ENCODE measurements around the gene KRTAP4-5. TPM values are rescaled to one million over a fixed set of nuclear protein-coding genes. Genes with fewer than 3 reads are reported as not detected.
"Not testable (repeated sequence)": the region's sequence is repeated elsewhere in the genome, so short reads cannot be mapped to it uniquely, and the experiment has no call there.

The KRTAP4-5 gene
- polyA plus RNA-seq, 1 donor (not counting 4 experiments of a cell fraction or from before 2014, with no cell fraction given): not detected

DNA sequence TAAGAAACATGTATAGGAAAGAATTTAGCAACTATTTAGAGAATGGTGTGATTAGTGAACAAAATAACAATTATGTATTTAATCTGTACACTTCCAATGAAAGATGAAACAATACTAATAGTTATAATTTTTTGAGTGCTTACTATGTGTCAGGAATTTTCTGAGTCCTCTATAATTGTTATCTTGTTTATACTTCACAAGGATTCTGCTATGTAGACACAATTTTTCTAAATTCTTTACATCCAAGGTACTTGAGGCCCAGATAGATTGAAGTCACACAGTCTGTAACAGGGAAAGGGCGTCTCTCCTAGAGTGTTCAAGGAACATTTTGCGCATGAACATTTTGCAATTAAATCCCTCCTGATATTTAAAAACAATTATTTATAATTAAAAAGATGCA is 24.6 kb downstream of the KRTAP4-5 start:
- Histone ChIP-seq H2AFZ (ENCODE audit: control insufficient read depth, low read length) (no peak overlapping the region), H3K9me3 (ENCODE audit: control insufficient read depth, low read depth, low read length) (no peaks in the 10 kb centered on the region), H3K79me2 (ENCODE audit: control insufficient read depth, insufficient read depth, low read length) (no peaks in the 10 kb centered on the region), H3K4me1 (ENCODE audit: control insufficient read depth, extremely low read depth, insufficient read depth, low read length) (peaks cover 6% of the 10 kb centered on the region), H3K36me3 (ENCODE audit: control insufficient read depth in 2 of 2, extremely low read depth in 1 of 2, insufficient read depth in 2 of 2, low read length in 2 of 2) (no peaks in the 10 kb centered on the region), H3K9ac (ENCODE audit: control insufficient read depth, extremely low read depth, insufficient read depth, low read length) (no peak overlapping the region), H3K27me3 (ENCODE audit: control insufficient read depth, extremely low read depth, insufficient read depth, low read length) (no peaks in the 10 kb centered on the region), H3K4me3 (ENCODE audit: control insufficient read depth in 2 of 3, extremely low read depth in 1 of 3, insufficient read depth in 2 of 3, low read depth in 1 of 3, low read length in 3 of 3) (no peak overlapping the region), H4K20me1 (ENCODE audit: control insufficient read depth, extremely low read depth, insufficient read depth, low read length) (no peaks in the 10 kb centered on the region), H3K9me1 (ENCODE audit: control insufficient read depth, extremely low read depth, insufficient read depth, low read length) (no peaks in the 10 kb centered on the region), H3K27ac (ENCODE audit: control insufficient read depth, insufficient read depth, low read length) (no peak overlapping the region), H3K4me2 (ENCODE audit: control insufficient read depth, extremely low read depth, insufficient read depth, low read depth, low read length) (no peak overlapping the region)
- FAIRE-seq: no peak
- no peak for TF ChIP-seq EZH2 (IDR thresholded peaks at IDR 0.05; ENCODE audit: low read length)
- TF ChIP-seq, protein P1, sequence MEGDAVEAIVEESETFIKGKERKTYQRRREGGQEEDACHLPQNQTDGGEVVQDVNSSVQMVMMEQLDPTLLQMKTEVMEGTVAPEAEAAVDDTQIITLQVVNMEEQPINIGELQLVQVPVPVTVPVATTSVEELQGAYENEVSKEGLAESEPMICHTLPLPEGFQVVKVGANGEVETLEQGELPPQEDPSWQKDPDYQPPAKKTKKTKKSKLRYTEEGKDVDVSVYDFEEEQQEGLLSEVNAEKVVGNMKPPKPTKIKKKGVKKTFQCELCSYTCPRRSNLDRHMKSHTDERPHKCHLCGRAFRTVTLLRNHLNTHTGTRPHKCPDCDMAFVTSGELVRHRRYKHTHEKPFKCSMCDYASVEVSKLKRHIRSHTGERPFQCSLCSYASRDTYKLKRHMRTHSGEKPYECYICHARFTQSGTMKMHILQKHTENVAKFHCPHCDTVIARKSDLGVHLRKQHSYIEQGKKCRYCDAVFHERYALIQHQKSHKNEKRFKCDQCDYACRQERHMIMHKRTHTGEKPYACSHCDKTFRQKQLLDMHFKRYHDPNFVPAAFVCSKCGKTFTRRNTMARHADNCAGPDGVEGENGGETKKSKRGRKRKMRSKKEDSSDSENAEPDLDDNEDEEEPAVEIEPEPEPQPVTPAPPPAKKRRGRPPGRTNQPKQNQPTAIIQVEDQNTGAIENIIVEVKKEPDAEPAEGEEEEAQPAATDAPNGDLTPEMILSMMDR (optimal IDR thresholded peaks at IDR 0.05 in 1 of 3, IDR thresholded peaks at IDR 0.05 in 1 of 3, conservative IDR thresholded peaks at IDR 0.05 in 1 of 3; ENCODE audit: extremely low read depth in 1 of 3, insufficient read depth in 2 of 3, low read length in 3 of 3): no peak
- dilution Hi-C loops (cut with MboI; ENCODE audit: extremely low pct_ligation_motif_present, low sequenced_read_pairs): no loop called here
- DNase-seq (ENCODE audit: low read depth, low spot score): no peak

DNA sequence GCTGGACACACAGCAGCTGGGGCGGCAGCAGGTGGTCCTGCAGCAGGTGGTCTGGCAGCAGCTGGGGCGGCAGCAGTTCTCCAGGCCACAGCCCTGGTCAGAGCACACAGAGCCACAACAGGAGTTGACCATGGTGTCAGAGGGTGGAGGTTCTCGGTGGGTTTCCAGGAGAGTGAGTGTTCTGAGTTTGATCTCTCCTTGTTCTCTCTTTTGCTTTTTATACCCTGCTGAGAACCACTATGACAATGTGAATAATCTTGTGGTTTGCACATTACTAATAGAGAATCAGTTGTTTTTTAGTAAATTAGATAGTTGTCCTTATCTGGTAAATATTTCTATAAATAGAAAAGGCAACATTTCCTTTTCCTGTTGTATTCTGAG is 25.6 kb downstream of the KRTAP4-5 start, which contains the start of gene KRTAP4-12:
Gene KRTAP4-12, minus strand, starts transcription at position 192 of the 381 bp plus-strand sequence. Its CDS starts 60 bp downstream, at position 132.
- FAIRE-seq; H3K4me2 ChIP-seq (ENCODE audit: control insufficient read depth, extremely low read depth, insufficient read depth, low read depth, low read length); dilution Hi-C loops (cut with MboI; ENCODE audit: extremely low pct_ligation_motif_present, low sequenced_read_pairs): not testable (repeated sequence)

GRCh38 chr17:41123292-41123990 is 26.2 kb downstream of the KRTAP4-5 start:
- H3K9ac ChIP-seq (ENCODE audit: control insufficient read depth, extremely low read depth, insufficient read depth, low read length); H3K4me3 ChIP-seq (ENCODE audit: control insufficient read depth in 2 of 3, extremely low read depth in 1 of 3, insufficient read depth in 2 of 3, low read depth in 1 of 3, low read length in 3 of 3); dilution Hi-C loops (cut with MboI; ENCODE audit: extremely low pct_ligation_motif_present, low sequenced_read_pairs); FAIRE-seq; H3K4me1 ChIP-seq (ENCODE audit: control insufficient read depth, extremely low read depth, insufficient read depth, low read length); H3K36me3 ChIP-seq (ENCODE audit: control insufficient read depth in 2 of 2, extremely low read depth in 1 of 2, insufficient read depth in 2 of 2, low read length in 2 of 2); H3K9me3 ChIP-seq (ENCODE audit: control insufficient read depth, low read depth, low read length); H3K27me3 ChIP-seq (ENCODE audit: control insufficient read depth, extremely low read depth, insufficient read depth, low read length); H3K27ac ChIP-seq (ENCODE audit: control insufficient read depth, insufficient read depth, low read length); H2AFZ ChIP-seq (ENCODE audit: control insufficient read depth, low read length); H3K9me1 ChIP-seq (ENCODE audit: control insufficient read depth, extremely low read depth, insufficient read depth, low read length); DNase-seq (ENCODE audit: low read depth, low spot score); H3K4me2 ChIP-seq (ENCODE audit: control insufficient read depth, extremely low read depth, insufficient read depth, low read depth, low read length); H4K20me1 ChIP-seq (ENCODE audit: control insufficient read depth, extremely low read depth, insufficient read depth, low read length); H3K79me2 ChIP-seq (ENCODE audit: control insufficient read depth, insufficient read depth, low read length): not testable (repeated sequence)

More for the DNA sequence above, 25.6 kb downstream of the KRTAP4-5 start, which contains the start of gene KRTAP4-12:
- H2AFZ ChIP-seq (ENCODE audit: control insufficient read depth, low read length); H3K9me3 ChIP-seq (ENCODE audit: control insufficient read depth, low read depth, low read length); H3K9me1 ChIP-seq (ENCODE audit: control insufficient read depth, extremely low read depth, insufficient read depth, low read length); H3K79me2 ChIP-seq (ENCODE audit: control insufficient read depth, insufficient read depth, low read length); DNase-seq (ENCODE audit: low read depth, low spot score); H3K27me3 ChIP-seq (ENCODE audit: control insufficient read depth, extremely low read depth, insufficient read depth, low read length); H4K20me1 ChIP-seq (ENCODE audit: control insufficient read depth, extremely low read depth, insufficient read depth, low read length); H3K36me3 ChIP-seq (ENCODE audit: control insufficient read depth in 2 of 2, extremely low read depth in 1 of 2, insufficient read depth in 2 of 2, low read length in 2 of 2); H3K4me3 ChIP-seq (ENCODE audit: control insufficient read depth in 2 of 3, extremely low read depth in 1 of 3, insufficient read depth in 2 of 3, low read depth in 1 of 3, low read length in 3 of 3); H3K9ac ChIP-seq (ENCODE audit: control insufficient read depth, extremely low read depth, insufficient read depth, low read length); H3K4me1 ChIP-seq (ENCODE audit: control insufficient read depth, extremely low read depth, insufficient read depth, low read length); H3K27ac ChIP-seq (ENCODE audit: control insufficient read depth, insufficient read depth, low read length): not testable (repeated sequence)
